ENCODE results near the gene KLHL35.

Gene KLHL35

GRCh38 chr11:75474240-75474639 lies 41.2 kb upstream of the KLHL35 start:
- peak; percentile 59 for DNase-seq
- peak overlapping the region; percentile 38 to 55 for H2BK12ac ChIP-seq (ENCODE audit: low read length in 2 of 2)
- H2BK5ac ChIP-seq (ENCODE audit: low read depth, low read length, poor library complexity, severe bottlenecking) = no peak overlapping the region
- peaks cover 19% of the 10 kb centered on the region for H3K4me1 ChIP-seq (ENCODE audit: control insufficient read depth, insufficient read depth, low read depth, low read length)
- no peak overlapping the region for H3K9ac ChIP-seq (ENCODE audit: low read length)
- no peak overlapping the region for H2BK15ac ChIP-seq (ENCODE audit: low read depth, poor library complexity, severe bottlenecking)
- peak overlapping the region; percentile 29 for H2AFZ ChIP-seq (ENCODE audit: low read depth, low read length)
- H3K4me2 ChIP-seq (ENCODE audit: low read length, poor library complexity, severe bottlenecking) = no peak overlapping the region
- H3K79me1 ChIP-seq (replicated peaks; ENCODE audit: low read length, poor library complexity, severe bottlenecking) = no peaks in the 10 kb centered on the region
- H3K4me3 ChIP-seq (ENCODE audit: insufficient read depth in 1 of 2, low read depth in 1 of 2, low read length in 2 of 2) = no peak overlapping the region
- H4K8ac ChIP-seq (ENCODE audit: low read length) = peak overlapping the region; percentile 66
- peak overlapping the region in 1 of 2 experiments; percentile 88 for H3K18ac ChIP-seq (ENCODE audit: low read depth in 1 of 2, low read length in 2 of 2)
- no peak overlapping the region for H2BK120ac ChIP-seq (ENCODE audit: low read depth, low read length)
- no peak overlapping the region for H3K23ac ChIP-seq (ENCODE audit: low read length in 2 of 2)
- H3K27ac ChIP-seq (ENCODE audit: low read length, poor library complexity, severe bottlenecking) = no peak overlapping the region
- H4K91ac ChIP-seq (ENCODE audit: low read length) = peak overlapping the region; percentile 79
- peak overlapping the region; percentile 37 to 70 for H3K4ac ChIP-seq (ENCODE audit: low read depth in 1 of 2, low read length in 2 of 2)
- no peaks in the 10 kb centered on the region for H3K9me3 ChIP-seq (ENCODE audit: control insufficient read depth, low read length)
- H3K27me3 ChIP-seq (ENCODE audit: control insufficient read depth in 1 of 2, insufficient read depth in 1 of 2, low read length in 2 of 2) = no peaks in the 10 kb centered on the region
- H2AK5ac ChIP-seq (ENCODE audit: low read length, severe bottlenecking) = no peak overlapping the region
- no peaks in the 10 kb centered on the region for H3K36me3 ChIP-seq (ENCODE audit: control insufficient read depth in 1 of 2, insufficient read depth in 2 of 2, low read depth in 1 of 2, low read length in 2 of 2)
- peak overlapping the region in 1 of 2 experiments; percentile 46 for H3K14ac ChIP-seq (ENCODE audit: low read length in 2 of 2)
- WGBS = 44% methylated on average over 1 of the region's 1 CpG

GRCh38 chr11:75473684-75474083 lies 40.7 kb upstream of the KLHL35 start:
- no peaks in the 10 kb centered on the region for H3K9me3 ChIP-seq (ENCODE audit: control insufficient read depth, low read length)
- no peak overlapping the region for H3K9ac ChIP-seq (ENCODE audit: low read length)
- H3K4ac ChIP-seq (ENCODE audit: low read depth in 1 of 2, low read length in 2 of 2) = no peak overlapping the region
- DNase-seq = no peak
- H2BK12ac ChIP-seq (ENCODE audit: low read length in 2 of 2) = no peak overlapping the region
- no peak overlapping the region for H4K8ac ChIP-seq (ENCODE audit: low read length)
- no peak overlapping the region for H2AK5ac ChIP-seq (ENCODE audit: low read length, severe bottlenecking)
- H3K79me1 ChIP-seq (replicated peaks; ENCODE audit: low read length, poor library complexity, severe bottlenecking) = no peaks in the 10 kb centered on the region
- no peak overlapping the region for H3K4me3 ChIP-seq (ENCODE audit: insufficient read depth in 1 of 2, low read depth in 1 of 2, low read length in 2 of 2)
- H3K4me2 ChIP-seq (ENCODE audit: low read length, poor library complexity, severe bottlenecking) = no peak overlapping the region
- no peak overlapping the region for H2AFZ ChIP-seq (ENCODE audit: low read depth, low read length)
- no peaks in the 10 kb centered on the region for H3K27me3 ChIP-seq (ENCODE audit: control insufficient read depth in 1 of 2, insufficient read depth in 1 of 2, low read length in 2 of 2)
- no peak overlapping the region for H3K27ac ChIP-seq (ENCODE audit: low read length, poor library complexity, severe bottlenecking)
- H2BK5ac ChIP-seq (ENCODE audit: low read depth, low read length, poor library complexity, severe bottlenecking) = no peak overlapping the region
- H3K36me3 ChIP-seq (ENCODE audit: control insufficient read depth in 1 of 2, insufficient read depth in 2 of 2, low read depth in 1 of 2, low read length in 2 of 2) = no peaks in the 10 kb centered on the region
- H3K23ac ChIP-seq (ENCODE audit: low read length in 2 of 2) = no peak overlapping the region
- H3K4me1 ChIP-seq (ENCODE audit: control insufficient read depth, insufficient read depth, low read depth, low read length) = peaks cover 24% of the 10 kb centered on the region
- H3K18ac ChIP-seq (ENCODE audit: low read depth in 1 of 2, low read length in 2 of 2) = no peak overlapping the region
- no peak overlapping the region for H2BK15ac ChIP-seq (ENCODE audit: low read depth, poor library complexity, severe bottlenecking)
- WGBS = 88% methylated on average over 6 of the region's 6 CpGs
- peak overlapping the region; percentile 57 for H4K91ac ChIP-seq (ENCODE audit: low read length)
- peak overlapping the region; percentile 21 for H2BK120ac ChIP-seq (ENCODE audit: low read depth, low read length)
- H3K14ac ChIP-seq (ENCODE audit: low read length in 2 of 2) = no peak overlapping the region

- H2BK5ac ChIP-seq (ENCODE audit: low read depth, low read length, poor library complexity, severe bottlenecking) = no peak overlapping the region
- no peak overlapping the region for H3K14ac ChIP-seq (ENCODE audit: low read length in 2 of 2)
- no peak overlapping the region for H3K27ac ChIP-seq (ENCODE audit: low read length, poor library complexity, severe bottlenecking)
- no peak overlapping the region for H3K4me2 ChIP-seq (ENCODE audit: low read length, poor library complexity, severe bottlenecking)
- no peaks in the 10 kb centered on the region for H3K36me3 ChIP-seq (ENCODE audit: control insufficient read depth in 1 of 2, insufficient read depth in 2 of 2, low read depth in 1 of 2, low read length in 2 of 2)
- no peaks in the 10 kb centered on the region for H3K9me3 ChIP-seq (ENCODE audit: control insufficient read depth, low read length)
- H3K27me3 ChIP-seq (ENCODE audit: control insufficient read depth in 1 of 2, insufficient read depth in 1 of 2, low read length in 2 of 2) = no peaks in the 10 kb centered on the region
- no peaks in the 10 kb centered on the region for H3K79me1 ChIP-seq (replicated peaks; ENCODE audit: low read length, poor library complexity, severe bottlenecking)
- no peak overlapping the region for H3K4me3 ChIP-seq (ENCODE audit: insufficient read depth in 1 of 2, low read depth in 1 of 2, low read length in 2 of 2)
- H2AFZ ChIP-seq (ENCODE audit: low read depth, low read length) = no peak overlapping the region
- no peak overlapping the region for H2BK120ac ChIP-seq (ENCODE audit: low read depth, low read length)
- no peak for DNase-seq
- no peak overlapping the region for H2AK5ac ChIP-seq (ENCODE audit: low read length, severe bottlenecking)
- no peak overlapping the region for H2BK12ac ChIP-seq (ENCODE audit: low read length in 2 of 2)
- no peak overlapping the region for H3K18ac ChIP-seq (ENCODE audit: low read depth in 1 of 2, low read length in 2 of 2)
- no peak overlapping the region for H3K4ac ChIP-seq (ENCODE audit: low read depth in 1 of 2, low read length in 2 of 2)
- H3K9ac ChIP-seq (ENCODE audit: low read length) = no peak overlapping the region
- no peak overlapping the region for H3K23ac ChIP-seq (ENCODE audit: low read length in 2 of 2)
- peak overlapping the region; percentile 62 for H4K8ac ChIP-seq (ENCODE audit: low read length)
- H4K91ac ChIP-seq (ENCODE audit: low read length) = no peak overlapping the region
- H2BK15ac ChIP-seq (ENCODE audit: low read depth, poor library complexity, severe bottlenecking) = peak overlapping the region; percentile 29
- H3K4me1 ChIP-seq (ENCODE audit: control insufficient read depth, insufficient read depth, low read depth, low read length) = peaks cover 30% of the 10 kb centered on the region
- 93% methylated on average over 5 of the region's 5 CpGs for WGBS
These were observed 39.2 kb upstream of the KLHL35 start for GRCh38 chr11:75472081-75472732.

- Histone ChIP-seq H3K27ac (ENCODE audit: low read length, poor library complexity, severe bottlenecking) (no peak overlapping the region), H3K4me2 (ENCODE audit: low read length, poor library complexity, severe bottlenecking) (no peak overlapping the region), H3K4ac (ENCODE audit: low read depth in 1 of 2, low read length in 2 of 2) (peak overlapping the region in 1 of 2 experiments; percentile 28), H3K9ac (ENCODE audit: low read length) (no peak overlapping the region), H2AFZ (ENCODE audit: low read depth, low read length) (no peak overlapping the region), H2BK15ac (ENCODE audit: low read depth, poor library complexity, severe bottlenecking) (no peak overlapping the region), H3K27me3 (ENCODE audit: control insufficient read depth in 1 of 2, insufficient read depth in 1 of 2, low read length in 2 of 2) (no peaks in the 10 kb centered on the region), H3K4me3 (ENCODE audit: insufficient read depth in 1 of 2, low read depth in 1 of 2, low read length in 2 of 2) (no peak overlapping the region), H3K4me1 (ENCODE audit: control insufficient read depth, insufficient read depth, low read depth, low read length) (peaks cover 34% of the 10 kb centered on the region), H3K14ac (ENCODE audit: low read length in 2 of 2) (no peak overlapping the region), H3K23ac (ENCODE audit: low read length in 2 of 2) (no peak overlapping the region), H4K8ac (ENCODE audit: low read length) (peak overlapping the region; percentile 12), H2BK5ac (ENCODE audit: low read depth, low read length, poor library complexity, severe bottlenecking) (no peak overlapping the region), H4K91ac (ENCODE audit: low read length) (peak overlapping the region; percentile 7), H3K79me1 (replicated peaks; ENCODE audit: low read length, poor library complexity, severe bottlenecking) (no peaks in the 10 kb centered on the region), H2BK120ac (ENCODE audit: low read depth, low read length) (no peak overlapping the region), H2AK5ac (ENCODE audit: low read length, severe bottlenecking) (no peak overlapping the region), H3K18ac (ENCODE audit: low read depth in 1 of 2, low read length in 2 of 2) (no peak overlapping the region), H3K36me3 (ENCODE audit: control insufficient read depth in 1 of 2, insufficient read depth in 2 of 2, low read depth in 1 of 2, low read length in 2 of 2) (no peaks in the 10 kb centered on the region), H3K9me3 (ENCODE audit: control insufficient read depth, low read length) (no peaks in the 10 kb centered on the region), H2BK12ac (ENCODE audit: low read length in 2 of 2) (peak overlapping the region in 1 of 2 experiments; percentile 23)
- DNase-seq = no peak
- 71% methylated on average over 6 of the region's 7 CpGs for WGBS
These were observed 38.4 kb upstream of the KLHL35 start for GRCh38 chr11:75471176-75471973.

Data from mesenchymal stem cell (in vitro differentiated cells and primary cell).